Keratinocyte (primary cell): Measurements from ENCODE around the gene FAM120A.

Source experiments
- CTCF ChIP-seq, 3 experiments: IDR thresholded peaks in 1 of 3; conservative IDR thresholded peaks in 1 of 3; optimal IDR thresholded peaks in 1 of 3; 2 replicates in 2 of 3; 3 replicates in 1 of 3; pipeline versions ENCODE3 to v1.5.1; 2011; ENCODE audit warnings: low read length in 3 of 3, mild to moderate bottlenecking in 3 of 3, moderate library complexity in 2 of 3, control low read depth in 1 of 3, inconsistent platforms in 1 of 3; ENCODE audit not compliant: insufficient read depth in 2 of 3; ENCODE audit errors: extremely low read depth in 1 of 3
- EZH2 ChIP-seq: IDR thresholded peaks from one replicate; pipeline ENCODE4 v1.6.1; 2012; ENCODE audit warnings: inconsistent platforms, mild to moderate bottlenecking, low read length, moderate library complexity

- TF ChIP-seq CTCF (optimal IDR thresholded peaks at IDR 0.05 in 1 of 3, IDR thresholded peaks at IDR 0.05 in 1 of 3, conservative IDR thresholded peaks at IDR 0.05 in 1 of 3; ENCODE audit: extremely low read depth in 1 of 3, insufficient read depth in 2 of 3, low read length in 3 of 3) (no peak), EZH2 (no peak)
Measured at GRCh38 chr9:93479726-93480125, 28.2 kb downstream of the FAM120A start.
